HG02588 (cell line): ENCODE data around the gene PEMT.

Source experiments
- ATAC-seq: cut with Tn5 transposase; IDR thresholded peaks from one replicate; pipeline ENCODE4 v1.9.1; 2021; ENCODE audit warnings: mild to moderate bottlenecking, moderate library complexity; ENCODE audit not compliant: unreplicated experiment

PEMT gene

DNA sequence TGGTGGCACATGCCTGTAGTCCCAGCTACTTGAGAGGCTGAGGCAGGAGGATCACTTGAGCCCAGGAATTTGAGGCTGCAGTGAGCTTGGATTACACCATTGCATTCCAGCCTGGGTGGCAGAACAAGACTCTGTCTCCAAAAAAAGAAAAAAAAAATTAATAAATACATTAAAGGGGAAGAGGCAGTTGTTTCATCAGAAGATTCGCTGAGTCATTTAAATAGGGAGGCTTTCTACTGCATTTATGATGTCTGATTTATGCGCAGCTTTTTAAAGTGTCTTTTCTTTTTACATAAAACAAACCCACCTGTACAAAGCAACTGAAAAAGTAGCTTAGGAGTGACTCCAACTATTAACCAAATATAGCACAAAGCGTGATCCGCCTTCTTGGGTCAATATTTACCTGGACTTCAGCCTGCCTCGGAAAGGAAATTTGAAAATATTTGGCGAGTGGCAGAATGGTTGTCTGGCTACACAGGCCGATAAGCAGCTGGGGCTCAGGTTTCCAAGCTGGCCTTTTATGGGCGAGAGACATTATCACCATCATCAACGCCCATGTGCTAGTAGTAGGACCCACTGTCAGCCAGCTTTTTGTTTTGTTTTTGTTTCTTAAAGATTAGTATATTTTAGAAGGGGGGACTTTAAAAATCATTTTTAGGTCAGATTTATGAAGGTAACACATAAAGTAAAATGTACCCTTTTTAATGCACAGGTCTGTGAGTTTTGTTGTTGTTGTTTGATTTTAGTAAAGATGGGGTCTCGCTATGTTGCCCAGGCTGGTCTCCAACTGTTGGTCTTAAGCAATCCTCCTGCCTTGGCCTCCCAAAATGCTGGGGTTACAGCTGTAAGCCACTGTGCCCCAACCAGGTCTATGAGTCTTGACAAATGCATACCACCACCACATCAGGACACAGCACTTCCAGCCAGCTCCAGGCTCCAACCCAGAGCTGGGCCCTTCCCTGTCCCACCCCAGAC lies 52.8 kb downstream of the PEMT start:
- ATAC-seq: no peak

DNA sequence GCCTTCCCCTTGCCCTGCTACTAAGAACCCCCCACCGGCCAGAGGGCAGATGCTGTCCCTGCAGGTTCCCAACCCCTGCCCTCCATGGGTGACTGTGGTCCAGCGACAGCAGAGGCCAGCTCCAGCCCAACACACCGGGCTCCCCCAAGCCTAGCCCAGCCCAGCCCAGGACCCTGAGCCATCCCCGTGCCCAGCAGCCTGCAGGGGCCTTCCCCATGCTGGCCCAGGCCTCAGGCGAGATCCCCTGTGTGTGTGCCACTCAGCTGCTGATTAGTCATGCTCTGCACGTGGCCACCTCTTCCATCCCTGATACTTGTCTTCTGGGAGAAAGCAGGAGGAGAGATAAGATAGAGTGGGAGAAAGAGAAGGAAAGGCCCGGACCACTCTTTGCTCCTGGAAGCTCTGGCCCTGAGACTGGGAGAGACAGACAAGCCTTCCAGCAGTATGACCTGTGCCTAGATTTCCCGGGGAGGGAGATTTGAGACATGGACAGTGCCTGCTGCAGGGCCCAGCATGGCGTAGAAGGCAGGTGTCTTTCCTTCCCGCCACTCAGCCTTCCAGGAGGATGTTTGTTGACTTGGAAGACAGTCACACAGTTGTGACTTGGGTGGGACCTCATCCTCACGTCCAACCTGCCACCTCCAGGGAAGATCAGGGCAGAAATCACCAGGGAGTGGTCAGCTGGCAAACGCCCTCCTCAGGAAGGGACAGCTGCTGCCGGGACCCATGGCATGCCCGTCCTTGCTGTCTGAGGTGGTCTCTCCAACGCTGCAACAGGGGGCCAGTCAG lies 54.0 kb downstream of the PEMT start:
- no peak for ATAC-seq

DNA sequence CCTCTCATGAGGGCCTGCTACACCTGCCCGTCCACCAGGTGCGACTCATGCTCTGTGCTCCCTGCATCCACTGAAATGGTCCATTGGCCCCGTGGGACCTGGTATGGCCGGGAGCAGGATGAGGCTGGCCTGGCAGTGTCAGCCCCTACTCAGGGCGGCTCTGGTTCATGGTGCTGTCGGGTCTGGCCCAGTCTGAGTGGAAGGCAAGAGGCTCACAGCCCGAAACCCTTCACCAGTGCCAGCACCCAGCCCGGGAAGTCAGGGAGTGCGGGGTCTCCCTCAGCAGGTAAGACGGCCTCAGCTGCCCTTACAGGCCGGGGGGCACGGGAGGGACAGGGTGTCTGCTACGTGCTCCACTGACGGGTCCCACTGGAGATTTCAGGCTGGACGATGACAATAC lies 54.8 kb downstream of the PEMT start:
- ATAC-seq: no peak

DNA sequence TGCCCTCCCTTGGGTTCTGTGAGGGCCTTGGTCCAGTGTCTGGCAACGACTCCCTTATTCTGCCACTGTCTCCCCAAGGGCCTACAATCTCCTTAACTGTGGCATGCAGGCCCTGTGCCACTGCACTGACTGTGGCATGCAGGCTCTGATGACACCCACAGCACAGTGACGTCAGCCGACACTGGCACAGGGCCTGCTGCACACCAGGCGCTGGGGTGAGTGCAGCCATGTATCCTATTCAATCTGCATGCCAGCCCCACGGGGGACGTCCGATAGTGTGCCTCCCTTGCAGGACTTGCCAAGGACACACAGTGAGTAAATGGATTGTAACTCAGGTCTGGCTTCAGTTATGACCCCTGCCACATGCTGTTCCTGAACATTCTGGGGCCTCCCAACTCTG lies 55.6 kb downstream of the PEMT start:
- no peak for ATAC-seq

DNA sequence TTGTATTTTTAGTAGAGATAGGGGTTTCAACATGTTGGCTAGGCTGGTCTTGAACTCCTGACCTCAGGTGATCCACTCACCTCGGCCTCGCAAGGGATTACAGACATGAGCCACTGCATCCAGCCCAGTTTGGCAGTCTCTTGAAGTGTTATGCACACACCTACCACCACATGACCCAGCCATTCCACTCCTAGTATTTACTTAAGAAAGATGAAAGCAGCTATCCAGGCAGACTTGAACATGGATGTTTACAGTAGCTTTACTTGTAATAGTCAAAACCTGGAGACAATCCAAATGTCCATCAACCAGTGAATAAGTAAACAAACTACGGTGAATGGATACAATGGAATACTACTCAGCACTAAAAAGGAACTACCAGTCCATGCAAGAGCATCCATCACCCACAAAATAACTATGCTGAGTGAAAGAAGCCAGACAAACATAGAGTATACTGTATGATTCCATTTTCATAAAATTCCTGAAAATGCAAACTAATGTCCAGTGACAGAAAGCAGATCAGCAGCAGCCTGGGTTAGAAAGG lies 57.5 kb downstream of the PEMT start:
- no peak for ATAC-seq

DNA sequence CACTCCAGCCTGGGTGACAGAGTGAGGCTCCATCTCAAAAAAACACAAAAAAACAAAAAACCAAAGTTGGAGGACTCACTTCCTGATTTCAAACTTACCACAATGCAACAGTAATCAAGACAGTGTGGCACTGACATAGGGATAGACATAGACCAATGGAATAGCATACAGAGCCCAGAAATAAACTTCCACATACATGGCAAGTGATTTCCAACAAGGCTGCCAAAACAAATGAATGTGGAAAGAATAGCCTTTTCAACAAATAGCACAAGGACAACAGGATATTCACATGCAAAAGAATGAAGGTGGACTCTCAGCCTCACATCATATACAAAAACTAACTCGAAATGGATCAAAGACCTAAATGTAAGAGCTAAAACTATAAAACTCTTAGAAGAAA lies 58.5 kb downstream of the PEMT start:
- no peak for ATAC-seq

DNA sequence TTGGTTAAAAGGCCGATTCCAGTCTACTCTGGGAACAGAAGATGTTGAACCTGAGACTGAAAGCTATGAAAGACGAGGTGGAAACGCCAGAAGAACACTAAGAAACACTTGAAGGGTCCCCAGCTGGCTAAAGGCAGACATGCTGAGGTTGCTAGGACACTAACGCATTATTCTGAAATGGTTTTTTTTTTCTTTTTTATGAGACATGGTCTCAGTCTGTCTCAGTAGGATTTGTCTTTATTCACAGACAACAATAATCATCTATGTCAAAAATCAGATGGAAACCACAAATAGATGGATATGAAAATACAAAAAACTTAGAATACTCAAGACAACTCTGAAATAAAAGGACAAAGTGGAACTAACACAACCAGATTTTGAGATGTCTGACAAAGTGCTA lies 60.4 kb downstream of the PEMT start:
- ATAC-seq: no peak

DNA sequence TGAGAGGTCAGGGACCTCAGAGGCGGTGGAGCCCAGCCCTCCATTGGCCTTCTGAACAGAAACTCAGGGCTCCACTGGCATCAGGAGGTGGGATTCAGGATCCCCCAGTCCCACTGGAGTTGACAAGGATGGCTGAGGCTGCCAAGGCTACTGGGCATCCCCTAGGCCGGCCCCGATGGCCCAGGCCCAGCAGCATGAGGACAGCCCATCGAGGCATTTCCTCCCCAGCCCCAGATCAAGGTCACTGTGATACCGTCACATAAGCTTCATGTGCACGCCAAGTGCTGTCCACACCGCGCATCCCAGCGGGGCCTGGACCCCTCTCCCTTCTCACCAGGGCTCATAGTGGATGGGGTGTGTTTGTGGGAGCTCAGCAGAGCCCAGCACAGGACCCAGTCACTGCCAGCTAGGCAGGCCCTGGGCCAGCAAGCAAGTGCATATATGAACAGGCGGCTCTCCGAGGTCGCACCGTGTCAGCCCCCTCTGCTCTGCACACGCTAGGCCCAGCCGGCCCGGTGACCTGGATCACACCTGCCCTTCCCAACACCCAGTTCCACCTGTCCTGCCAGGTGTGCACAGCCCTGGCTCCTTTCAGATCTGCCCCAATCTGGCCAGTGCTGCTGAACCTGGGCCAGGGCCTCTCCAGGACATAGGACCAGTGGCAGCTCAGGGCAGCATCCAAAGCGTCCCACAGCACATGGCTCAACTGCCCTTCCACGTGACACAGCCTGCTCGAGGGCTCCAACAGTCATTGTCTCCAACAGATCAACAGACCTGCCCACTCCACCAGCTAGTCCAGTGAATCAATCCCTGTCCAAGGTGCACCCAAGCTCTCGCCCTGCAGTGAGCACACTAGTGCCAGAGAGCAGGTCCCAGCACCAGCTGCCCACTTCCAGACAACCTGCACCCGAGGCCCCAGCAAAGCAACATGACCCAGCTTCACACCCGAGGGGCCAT lies 62.5 kb downstream of the PEMT start:
- ATAC-seq: no peak

DNA sequence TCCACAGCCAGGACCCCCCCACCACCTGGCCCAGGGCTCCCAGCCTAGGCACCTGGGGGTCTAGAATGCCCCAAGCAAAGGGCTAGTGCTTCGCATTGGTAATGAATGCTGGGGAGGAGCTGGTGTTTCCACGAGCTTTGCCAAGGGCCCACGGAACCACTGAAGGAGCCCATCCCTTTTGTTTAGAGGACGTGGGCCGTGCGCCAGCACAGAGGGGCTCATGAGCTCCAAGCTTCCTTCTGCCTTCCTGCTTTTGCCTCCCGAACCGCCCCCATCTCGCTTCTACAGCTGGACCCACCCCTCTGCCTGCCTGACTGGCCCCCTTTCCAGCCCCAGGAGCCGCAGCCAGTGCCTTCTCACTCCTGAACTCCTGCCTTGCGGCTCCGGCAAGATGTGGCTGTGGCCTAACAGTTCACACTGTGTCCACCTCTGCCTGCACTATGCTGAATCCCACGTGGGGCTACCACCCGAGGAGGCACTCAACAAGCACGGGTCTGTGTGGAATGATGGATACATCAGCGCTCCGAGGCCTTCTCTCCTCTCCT lies 63.5 kb downstream of the PEMT start:
- ATAC-seq: no peak

DNA sequence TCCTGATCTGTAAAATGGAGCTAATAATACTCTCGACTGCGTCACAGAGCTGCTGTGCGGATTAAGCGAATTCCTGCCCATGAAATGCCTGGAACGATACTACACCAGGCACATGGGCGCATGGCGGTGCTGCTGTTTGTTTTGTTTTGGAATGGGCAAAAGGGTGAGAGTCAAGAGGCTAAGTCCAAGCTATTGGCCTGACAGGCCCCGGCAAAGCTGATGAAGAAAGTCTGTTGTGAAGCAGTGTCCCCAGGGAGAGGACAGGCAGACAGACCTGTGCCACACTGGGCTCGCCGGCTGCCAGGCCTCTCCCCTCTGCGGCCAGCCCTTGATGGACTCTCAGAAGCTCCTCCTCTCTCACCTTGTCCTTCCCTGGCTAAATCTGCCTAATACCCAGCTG lies 64.0 kb downstream of the PEMT start:
- no peak for ATAC-seq

DNA sequence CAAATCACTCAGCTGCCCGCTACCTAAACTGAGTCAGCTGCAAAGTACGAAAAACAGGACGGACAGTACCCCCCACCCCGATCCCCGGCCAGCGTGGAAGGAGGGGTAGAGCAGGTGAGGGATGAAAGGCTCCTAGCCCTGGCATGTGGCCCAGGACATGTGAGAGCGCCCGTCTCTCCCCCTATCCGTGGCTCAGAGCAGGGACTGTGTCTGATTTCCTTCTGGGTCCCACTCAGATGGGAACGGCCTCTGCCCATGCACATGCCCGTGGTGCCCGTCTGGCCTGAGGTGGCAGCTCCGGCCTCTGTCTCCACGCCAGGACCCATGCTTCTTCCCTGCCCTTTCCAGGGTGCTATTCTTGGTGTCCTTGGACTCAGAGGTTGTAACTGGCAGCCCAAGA lies 65.1 kb downstream of the PEMT start:
- no peak for ATAC-seq

DNA sequence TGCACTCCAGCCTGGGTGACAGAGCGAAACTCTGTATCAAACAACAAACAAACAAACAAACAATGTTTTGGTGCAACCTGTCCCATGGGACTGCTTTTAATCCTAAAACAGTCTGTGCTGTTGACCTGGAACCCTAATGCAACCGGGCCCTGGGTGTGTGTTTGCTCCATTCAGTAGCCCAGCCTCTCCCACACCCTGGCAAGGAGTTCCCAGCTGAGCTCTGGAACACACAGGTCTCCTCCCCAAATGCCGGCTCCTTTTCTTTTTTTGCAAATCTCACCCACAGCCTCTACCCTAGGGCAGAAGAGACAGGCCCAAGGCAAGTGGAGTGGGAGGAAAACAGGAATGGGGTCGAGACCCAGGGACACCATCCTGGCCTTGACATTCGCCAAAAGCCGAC lies 65.6 kb downstream of the PEMT start:
- no peak for ATAC-seq

DNA sequence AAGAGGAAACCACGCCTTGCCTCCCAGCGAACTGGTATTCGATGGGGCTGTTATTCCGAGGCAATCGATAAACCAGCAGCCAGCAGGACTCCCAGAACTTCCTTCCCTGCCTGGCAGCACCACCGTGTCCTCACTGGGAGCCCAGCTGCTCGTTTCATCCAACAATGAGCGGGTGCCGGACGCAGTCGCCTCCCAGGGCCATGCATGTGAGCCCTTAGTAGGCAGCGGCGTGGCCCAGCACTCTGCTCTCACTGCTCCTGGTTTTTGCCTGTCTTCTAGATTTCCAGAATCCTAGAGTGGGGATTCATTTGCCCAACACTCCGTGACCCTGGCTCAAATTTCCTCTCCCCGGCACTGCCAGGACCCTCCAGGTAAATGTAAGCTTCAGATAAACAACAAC lies 66.2 kb downstream of the PEMT start:
- ATAC-seq: no peak

DNA sequence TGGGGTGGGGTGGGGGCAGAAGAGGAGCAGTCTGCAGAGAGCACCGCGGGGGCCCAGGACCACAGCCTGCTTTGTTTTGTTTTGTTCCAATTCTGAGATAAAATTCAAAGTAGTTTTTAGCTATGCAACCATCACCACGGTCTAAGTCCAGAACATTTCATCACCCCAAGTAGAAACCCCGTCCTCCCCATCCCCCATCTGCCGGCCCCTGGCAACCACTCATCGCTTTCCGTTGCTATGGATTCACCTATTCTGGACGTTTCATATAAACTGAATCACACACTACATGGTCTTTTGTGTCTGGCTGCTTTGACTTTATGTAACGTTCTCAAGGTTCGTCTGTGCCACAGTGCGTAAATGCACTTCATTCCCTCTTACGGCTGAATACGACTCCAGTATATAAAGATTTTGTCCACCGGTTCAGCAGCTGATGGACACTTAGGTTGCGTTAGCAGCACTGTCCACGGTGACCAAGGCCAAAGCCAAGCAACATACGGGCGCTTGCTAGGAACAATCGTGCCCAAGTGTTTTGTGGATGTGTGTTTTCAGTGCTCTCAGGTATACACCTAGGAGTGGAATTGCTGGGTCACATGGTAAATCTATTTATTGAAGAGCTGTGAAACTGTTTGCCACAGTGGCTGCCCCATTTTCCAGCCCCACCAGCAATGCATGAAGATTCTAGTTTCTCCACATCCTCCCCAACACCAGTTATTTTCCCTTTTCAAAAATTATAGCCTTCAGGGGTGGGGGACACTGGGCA lies 67.6 kb downstream of the PEMT start:
- no peak for ATAC-seq

DNA sequence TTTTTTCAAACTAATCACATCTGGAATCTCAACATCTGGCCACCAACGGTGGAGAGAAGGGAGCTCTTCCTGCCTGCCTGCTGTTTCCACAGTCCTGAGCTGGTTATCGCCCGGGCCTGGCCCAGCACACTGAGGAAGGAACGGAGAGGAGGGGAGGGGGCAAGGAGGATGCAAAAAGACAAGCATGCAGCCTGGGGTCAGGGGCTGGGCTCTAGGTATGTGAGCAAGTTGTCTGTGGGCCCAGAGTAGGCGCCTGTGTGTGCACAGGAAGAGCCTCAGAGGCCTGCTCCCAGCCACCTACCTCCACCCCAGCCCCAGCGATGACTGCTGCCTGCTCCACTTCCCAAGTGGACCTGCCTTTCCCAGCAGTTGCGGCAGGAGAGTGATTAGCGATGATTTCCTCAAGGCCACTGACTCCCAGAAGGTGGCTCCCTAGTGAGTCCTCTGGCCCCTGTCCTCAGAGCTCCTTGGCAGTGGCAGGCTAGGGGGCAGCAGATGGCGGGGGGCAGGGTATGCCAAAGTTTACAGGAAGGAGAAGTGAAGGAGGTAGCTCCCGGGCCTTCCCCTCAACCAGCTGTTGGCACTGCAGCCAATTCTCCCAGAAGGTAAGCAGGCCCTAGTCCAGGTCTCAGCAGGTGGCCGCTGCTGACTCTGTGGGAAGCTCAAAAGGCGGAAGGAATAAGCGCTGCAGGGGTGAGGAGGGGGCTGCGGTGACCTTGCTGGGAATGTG lies 68.3 kb downstream of the PEMT start:
- no peak for ATAC-seq

DNA sequence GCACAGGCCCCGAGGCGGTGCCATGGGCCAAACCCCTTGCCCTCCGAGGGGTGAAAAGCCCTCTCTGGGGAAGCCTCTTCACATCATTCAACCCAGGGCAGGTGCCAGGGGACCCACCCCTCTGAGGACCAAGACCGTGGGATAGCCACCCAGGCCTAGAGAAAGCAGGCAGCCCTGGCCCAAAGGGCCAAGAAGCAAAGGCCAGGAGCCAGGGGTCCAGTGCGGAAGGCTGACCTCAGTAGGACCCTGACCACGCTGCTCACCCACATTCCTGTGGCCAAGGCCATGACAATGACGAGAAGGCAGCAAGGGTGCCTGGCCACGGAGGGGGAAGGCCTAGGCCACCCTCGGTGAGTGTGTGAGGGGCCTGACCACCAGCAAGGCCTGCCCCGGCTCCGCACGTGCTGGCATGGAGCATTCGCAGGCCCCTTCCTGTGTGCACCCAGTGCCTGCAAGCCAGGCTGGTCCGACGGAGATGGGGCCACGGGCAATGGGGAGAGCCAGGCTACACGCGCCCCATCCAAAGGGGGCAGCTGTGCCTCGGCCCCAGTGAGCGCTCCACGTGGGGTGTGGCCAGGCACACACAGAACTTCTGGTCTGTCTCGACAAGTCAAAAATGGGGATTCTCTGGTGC lies 70.8 kb downstream of the PEMT start:
- no peak for ATAC-seq

DNA sequence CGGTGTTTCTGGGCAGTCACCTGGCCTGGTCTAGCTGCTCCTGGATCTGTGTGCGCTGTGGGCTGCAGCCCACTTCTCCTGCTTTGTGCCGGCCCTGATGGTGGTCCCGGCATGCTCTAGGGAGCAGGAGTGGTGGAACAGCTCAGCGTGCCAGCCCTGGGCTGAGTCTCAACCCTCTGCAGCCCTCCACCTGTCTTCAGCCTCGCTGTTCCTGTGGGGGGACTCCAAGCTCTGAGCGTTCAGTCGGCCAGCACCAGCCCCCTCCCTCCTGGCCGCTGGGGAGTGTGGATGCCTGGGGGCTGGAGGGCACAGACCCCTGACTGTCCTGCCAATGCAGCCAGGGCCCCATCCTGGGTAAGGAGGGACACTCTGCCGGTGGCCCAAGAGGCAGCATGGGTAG lies 71.6 kb downstream of the PEMT start:
- no peak for ATAC-seq

DNA sequence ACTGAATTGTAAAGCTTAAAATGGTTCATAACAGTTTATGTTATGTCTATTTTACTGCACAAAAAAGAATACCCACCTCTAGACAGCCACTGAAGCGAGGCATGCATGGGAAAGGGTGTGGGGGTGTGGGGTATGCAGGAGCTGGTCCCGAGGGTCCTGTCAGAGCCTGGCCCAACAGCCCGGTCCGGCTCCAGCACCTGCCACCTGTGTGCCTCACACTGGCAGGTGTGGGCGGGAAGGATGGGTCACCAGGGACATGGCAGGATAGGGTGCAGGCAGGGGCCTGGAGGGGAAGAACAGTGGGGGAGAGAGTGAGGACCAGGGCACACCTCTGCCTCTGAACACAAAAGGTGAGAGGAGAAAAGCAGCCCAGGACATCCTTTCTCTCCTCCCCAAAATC lies 72.6 kb downstream of the PEMT start:
- ATAC-seq: no peak

DNA sequence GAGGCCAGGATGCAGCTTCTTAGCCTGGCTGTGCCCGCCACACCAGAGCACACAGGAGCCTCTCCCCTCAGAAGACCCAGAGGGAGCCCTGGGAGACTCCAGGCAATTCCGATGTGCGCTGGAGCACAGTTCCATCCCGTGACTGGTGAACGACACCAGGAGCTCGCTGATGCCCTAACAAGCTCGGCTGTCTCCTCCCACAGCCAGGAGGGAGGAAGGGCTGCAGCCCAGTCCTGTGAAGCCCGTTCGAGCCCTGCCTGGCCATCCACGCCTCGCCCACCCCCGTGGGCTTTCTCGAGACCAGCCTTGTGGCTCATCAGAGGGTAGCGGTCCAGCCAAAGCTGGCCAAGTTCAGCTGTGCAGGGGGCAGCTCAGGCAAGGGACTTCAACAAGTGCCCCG lies 73.5 kb downstream of the PEMT start:
- ATAC-seq: no peak
